Measurements from ENCODE around the gene SDC1.

Gene SDC1

DNA sequence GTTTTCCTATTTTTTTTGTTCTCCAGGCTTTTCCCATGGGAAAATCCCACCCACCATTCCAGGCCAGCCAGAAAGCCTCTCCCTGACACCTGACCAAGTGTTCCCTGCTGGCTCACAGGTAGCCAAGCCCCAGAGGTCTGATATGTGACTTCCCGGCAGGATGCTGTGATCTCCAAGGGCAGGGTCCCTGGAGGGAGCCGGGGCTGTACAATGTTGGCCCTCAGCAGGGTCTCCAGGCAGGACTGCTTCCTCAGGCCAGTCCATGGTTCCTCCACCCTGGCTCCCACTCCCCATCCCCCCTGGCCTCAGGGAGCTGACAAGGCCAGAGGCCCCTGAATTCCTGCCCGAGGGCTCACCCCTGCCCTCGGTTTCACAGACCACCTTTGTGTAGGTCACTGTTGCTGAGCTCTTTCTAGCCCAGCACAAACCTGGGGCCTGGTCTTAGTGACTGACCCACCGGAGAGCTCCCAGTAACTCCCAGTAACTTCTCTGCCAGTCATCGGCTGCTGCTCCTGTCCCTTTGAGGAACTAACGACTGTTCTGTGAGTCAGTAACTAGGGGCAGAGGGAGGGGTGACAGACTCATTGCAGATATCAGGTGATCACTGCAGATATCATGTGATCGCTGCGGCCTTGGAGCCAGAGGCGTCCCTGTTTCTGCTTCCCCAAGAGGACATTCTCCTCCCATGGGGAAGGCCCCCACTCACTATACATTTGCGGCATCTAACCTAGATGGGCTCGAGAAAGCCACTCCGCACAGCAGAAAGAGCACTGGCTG is 38.7 kb downstream of the SDC1 start:
- in situ Hi-C loops (cut with MboI; ENCODE audit: low sequenced_read_pairs), result no loop called here

GRCh38 chr2:20185176-20186022 is 39.5 kb downstream of the SDC1 start:
- in situ Hi-C loops (cut with MboI; ENCODE audit: low sequenced_read_pairs), result no loop called here

DNA sequence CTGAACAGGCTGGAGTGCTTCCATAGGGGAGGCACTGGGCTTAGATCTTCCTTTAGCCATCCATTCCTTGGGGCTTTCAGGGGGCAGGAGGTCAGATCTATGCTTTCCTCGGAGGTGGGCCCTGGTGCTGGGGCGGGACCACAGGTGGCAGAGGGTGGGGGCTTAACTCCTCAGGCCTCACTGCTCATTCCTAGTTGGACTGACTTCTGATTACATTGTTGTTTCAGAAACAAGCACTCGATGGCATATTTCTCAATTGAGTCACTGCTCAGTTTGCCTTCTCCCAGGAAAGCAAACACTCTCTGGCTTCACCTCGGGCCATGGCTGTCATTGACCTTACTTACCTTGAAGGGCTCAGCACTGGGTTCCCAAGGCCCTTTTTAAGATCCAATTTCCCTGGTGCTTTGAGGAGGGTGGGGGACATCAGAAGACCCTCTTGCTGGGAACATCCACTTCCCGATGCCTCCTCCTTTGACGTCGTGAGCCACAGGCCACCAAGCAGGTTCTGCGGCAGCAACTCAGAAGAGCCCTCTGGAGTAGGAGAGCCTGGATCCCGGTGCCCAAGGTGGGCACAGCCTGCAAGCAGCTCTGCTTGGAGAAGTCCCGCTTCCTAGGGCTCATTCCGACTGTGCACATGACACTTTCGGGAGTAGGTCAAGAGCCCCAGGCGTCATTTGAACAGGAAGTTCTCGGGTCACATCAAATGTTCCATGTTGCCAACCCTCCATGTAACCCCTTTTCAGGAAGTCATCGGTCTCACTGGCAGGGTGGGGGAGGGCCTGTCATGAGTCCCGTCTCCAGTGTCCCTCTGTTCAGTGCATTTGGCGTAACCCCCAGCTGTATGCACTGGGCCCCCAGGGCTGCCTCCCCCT is 40.6 kb downstream of the SDC1 start:
- in situ Hi-C loops (cut with MboI; ENCODE audit: low sequenced_read_pairs), result no loop called here

- in situ Hi-C loops (cut with MboI; ENCODE audit: low sequenced_read_pairs), result no loop called here
Measured at GRCh38 chr2:20183373-20183772, 41.6 kb downstream of the SDC1 start.

DNA sequence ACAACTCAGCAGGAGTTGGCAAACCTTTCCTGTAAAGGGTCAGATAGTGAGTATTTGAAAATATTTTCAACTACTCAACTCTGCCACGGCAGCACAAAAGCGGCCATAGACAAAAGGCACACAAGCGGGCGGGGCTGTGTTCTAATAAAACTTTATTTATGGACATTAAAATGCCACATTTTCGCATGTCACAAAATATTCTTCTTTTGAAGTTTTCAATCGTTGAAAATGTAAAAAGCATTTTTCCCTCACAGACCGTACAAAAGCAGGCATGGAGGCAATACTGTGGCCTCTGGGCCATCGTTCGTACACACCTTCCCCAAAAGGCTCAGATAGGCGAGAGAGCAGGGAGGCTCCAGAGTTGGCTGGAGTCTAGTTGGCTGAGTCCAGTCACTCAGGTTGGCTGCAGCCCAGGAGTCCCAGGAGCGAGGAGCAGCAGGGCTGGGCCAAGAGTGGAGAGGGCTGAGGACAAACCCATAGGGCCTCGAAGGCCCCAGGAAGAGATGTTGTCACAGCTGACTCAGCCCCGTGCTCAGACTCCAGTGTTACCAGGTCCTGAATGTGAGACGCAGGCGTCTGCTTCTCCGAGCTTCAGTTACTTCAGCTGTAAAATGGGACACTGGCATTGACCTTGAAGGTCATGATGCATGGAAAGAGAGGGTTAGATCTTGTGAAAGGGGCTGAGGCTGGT is 42.5 kb downstream of the SDC1 start:
- in situ Hi-C loops (cut with MboI; ENCODE audit: low sequenced_read_pairs), result no loop called here

GRCh38 chr2:20181761-20182160 is 43.2 kb downstream of the SDC1 start:
- in situ Hi-C loops (cut with MboI; ENCODE audit: low sequenced_read_pairs), result no loop called here

GRCh38 chr2:20180676-20181648 is 44.0 kb downstream of the SDC1 start:
- in situ Hi-C loops (cut with MboI; ENCODE audit: low sequenced_read_pairs), result no loop called here

- in situ Hi-C loops (cut with MboI; ENCODE audit: low sequenced_read_pairs), result no loop called here
Measured at GRCh38 chr2:20179755-20180594, 45.0 kb downstream of the SDC1 start.

- in situ Hi-C loops (cut with MboI; ENCODE audit: low sequenced_read_pairs), result no loop called here
Measured at GRCh38 chr2:20179466-20179754, 45.5 kb downstream of the SDC1 start.

DNA sequence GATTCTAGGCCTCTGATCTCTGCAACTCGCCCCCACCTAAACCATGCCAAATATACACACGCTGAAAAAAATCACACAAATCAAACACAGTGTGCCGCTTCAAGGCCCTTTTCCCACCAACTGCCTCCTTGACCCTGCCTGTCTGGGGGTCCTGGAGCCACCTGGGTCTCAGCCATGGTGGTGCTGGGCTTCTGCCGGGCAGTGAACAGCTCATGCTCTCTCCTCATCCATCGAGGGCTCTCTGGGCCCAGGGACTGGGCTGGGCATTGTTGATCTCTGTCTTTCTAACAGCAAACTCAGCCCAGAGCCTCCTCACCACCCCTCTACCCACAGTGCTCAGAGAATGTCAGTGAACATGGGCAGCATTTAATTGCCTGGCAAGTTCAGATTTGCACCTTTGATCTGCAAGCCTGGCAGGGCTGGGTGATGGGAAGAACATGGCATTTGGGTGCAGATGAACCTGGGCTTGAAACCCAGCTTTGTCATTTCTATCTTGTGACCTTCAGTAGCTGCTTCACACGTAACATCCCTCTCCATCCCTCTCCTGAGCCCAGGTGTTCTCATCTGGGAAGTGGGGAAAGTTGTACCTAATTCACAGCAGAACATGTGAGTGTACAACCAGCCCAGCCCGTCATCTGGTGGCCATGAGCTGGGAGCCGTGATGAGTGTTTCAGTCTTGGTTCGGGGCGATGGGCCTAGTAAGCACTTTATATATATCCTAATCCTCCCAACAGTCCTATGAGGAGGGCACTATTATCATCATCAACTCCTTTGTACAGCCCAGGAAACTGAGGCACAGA is 46.1 kb downstream of the SDC1 start:
- in situ Hi-C loops (cut with MboI; ENCODE audit: low sequenced_read_pairs), result no loop called here

DNA sequence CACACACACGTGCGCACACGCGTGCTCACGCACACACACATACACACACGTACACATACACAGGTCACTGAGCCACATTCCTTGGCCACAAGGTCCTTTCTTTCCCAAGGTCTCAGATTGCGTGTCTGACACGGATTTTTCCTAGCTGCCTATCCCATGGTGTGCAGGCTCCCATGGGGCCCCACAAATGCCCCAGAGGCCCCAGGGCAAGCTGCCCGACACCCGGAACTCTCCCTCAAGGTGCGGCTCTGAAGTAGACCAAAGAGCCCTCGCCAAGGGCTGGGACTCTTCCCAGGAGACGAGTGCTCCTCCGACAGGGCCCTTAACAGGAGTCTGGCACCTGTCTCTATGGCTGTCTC is 46.7 kb downstream of the SDC1 start:
- in situ Hi-C loops (cut with MboI; ENCODE audit: low sequenced_read_pairs), result no loop called here

DNA sequence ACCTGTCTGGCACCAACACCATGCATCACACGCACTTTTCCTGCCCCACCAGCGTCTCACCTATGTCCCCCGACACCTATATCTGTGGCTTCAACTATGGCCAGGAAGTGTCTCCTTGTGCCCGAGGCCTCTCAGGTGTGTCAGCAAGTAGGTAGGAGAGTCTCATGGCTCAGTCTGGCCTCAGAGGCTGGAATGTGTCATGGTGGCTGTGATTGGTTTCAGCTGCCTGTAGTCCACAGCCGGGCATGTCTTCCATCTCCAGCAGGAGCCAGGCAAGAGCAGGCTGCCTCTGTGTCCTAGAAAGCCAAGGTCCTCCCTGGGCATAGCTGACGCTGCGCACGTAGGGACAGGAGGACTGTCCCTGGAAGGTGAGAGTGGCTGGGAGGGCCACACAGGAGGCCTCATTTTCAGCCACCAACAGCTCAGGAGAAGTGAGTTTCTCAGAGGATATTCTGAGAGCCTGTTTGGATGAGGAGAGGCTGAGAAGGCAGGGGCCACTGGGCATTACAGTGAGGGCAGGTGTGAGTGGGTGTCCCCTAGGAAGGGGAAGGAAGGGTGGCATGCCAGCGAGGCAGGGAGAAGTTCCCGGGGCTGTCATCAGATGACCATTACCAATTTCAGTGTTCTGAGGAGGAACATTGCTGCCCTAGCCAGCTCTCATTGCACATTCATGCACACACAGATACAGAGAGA is 47.2 kb downstream of the SDC1 start:
- in situ Hi-C loops (cut with MboI; ENCODE audit: low sequenced_read_pairs), result no loop called here

DNA sequence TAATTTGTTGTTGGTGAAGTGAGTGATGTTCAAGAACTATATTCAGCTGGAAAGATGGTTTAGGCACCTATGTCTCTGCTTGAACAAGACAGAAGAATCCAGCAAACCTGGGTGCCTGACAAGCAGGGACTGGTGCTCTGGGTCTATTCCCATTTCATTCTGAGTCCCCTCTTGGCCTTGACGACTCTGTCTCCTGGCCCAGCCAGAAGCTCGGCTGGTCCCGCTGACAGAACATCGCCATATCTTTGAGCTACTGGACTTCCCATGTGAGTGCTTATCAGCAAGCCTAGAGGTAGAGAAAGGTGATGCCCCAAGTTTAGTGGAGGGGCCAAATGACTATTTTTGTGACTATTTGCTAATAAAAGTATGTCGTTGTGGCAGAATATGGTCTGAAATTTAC is 48.2 kb downstream of the SDC1 start:
- in situ Hi-C loops (cut with MboI; ENCODE audit: low sequenced_read_pairs), result no loop called here

DNA sequence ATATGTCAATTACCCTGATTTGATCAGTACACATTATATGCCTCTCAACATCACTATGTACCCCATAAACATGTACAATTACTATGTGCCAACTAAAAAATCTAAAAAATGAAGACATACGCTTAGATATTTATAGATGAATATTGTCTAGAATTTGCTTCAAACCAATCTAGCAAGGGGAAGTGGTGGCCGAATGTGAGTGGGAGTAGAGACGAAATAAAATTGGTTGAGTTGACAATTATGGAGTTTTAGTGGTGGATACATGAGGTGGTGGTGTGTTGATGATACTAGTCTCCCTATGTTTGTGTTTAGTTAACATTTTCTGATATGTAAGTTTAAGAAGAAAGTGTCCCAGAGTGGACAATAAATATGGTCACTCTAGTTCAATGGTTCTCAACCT is 49.0 kb downstream of the SDC1 start:
- in situ Hi-C loops (cut with MboI; ENCODE audit: low sequenced_read_pairs), result no loop called here

DNA sequence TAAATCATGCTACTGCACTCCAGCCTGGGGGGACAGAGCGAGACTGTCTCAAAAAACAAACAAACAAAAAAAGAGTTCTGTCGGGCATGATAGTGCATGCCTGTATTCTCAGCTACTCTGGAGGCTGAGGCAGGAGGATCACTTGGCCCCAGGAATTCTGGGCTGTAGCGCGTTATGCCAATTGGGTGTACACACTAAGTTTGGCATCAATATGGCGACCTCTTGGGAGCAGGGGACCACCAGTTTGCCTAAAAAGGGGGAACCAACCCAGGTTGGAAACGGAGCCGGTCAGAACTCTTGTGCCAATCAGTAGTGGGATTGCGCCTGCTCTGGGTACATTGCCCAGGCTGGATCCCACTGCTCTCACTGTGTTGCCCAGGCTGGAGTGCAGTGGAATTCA is 49.7 kb downstream of the SDC1 start:
- in situ Hi-C loops (cut with MboI; ENCODE audit: low sequenced_read_pairs), result no loop called here

DNA sequence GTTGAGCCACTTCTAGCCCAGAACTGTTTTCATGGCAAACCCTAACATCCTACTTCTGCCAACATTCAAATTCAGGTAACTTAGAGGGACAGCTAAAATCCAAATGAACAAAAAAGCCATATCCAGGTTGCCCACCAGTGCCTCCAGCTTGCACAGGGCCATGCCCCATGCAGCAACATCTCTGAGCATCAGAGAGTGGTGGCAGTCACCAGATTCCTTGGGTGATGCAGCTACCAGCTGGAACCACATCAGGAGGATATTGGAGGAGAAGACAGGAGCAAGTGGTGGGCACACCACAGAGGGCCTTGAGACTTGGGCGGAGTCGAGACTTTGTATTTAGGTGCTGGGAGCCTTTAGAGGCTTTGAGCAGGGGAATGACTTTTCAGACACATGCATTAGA is 50.5 kb downstream of the SDC1 start:
- in situ Hi-C loops (cut with MboI; ENCODE audit: low sequenced_read_pairs), result no loop called here

Data from HL-60/S4 treated with phorbol 12-myristate 13-acetate at 8.2 ng/mL for 4 days and 3 days (cell line).